HG03108 (cell line): ENCODE data around the gene ALCAM.
A peak's percentile ranks its signal among the peaks of the same experiment; 100 is the strongest.

Experiments
- ATAC-seq: cut with Tn5 transposase; IDR thresholded peaks from one replicate; pipeline ENCODE4 v1.9.1; 2021; ENCODE audit warnings: moderate library complexity; ENCODE audit not compliant: unreplicated experiment

ALCAM gene

GRCh38 chr3:105355408-105356061 is 11.2 kb upstream of the ALCAM start:
- ATAC-seq: no peak

- ATAC-seq: no peak
Measured at GRCh38 chr3:105356396-105356795, 10.3 kb upstream of the ALCAM start.

- ATAC-seq: no peak
Measured at GRCh38 chr3:105356988-105357387, 9.7 kb upstream of the ALCAM start.

GRCh38 chr3:105359098-105359762 is 7.5 kb upstream of the ALCAM start:
- ATAC-seq: no peak

GRCh38 chr3:105360003-105360402 is 6.7 kb upstream of the ALCAM start:
- ATAC-seq: no peak

- ATAC-seq: no peak
Measured at GRCh38 chr3:105362021-105362665, 4.6 kb upstream of the ALCAM start.

- ATAC-seq: no peak
Measured at GRCh38 chr3:105364128-105364527, 2.6 kb upstream of the ALCAM start.

GRCh38 chr3:105365081-105365390 is 1.7 kb upstream of the ALCAM start:
- ATAC-seq: no peak

GRCh38 chr3:105365391-105366325 is 1.1 kb upstream of the ALCAM start:
- no peak for ATAC-seq

GRCh38 chr3:105367063-105367405 is 325 bp downstream of the ALCAM start:
- ATAC-seq: no peak

- peak; percentile 15 for ATAC-seq
Measured at GRCh38 chr3:105367406-105368213, 901 bp downstream of the ALCAM start.

- peak; percentile 21 for ATAC-seq
Measured at GRCh38 chr3:105368566-105369499, 2.1 kb downstream of the ALCAM start.

- peak; percentile 13 for ATAC-seq
Measured at GRCh38 chr3:105369500-105370371, 3.0 kb downstream of the ALCAM start.

GRCh38 chr3:105373383-105373782 is 6.7 kb downstream of the ALCAM start:
- no peak for ATAC-seq

GRCh38 chr3:105375750-105376511 is 9.2 kb downstream of the ALCAM start:
- no peak for ATAC-seq

- ATAC-seq: no peak
Measured at GRCh38 chr3:105377716-105378115, 11.0 kb downstream of the ALCAM start.

GRCh38 chr3:105385179-105385578 is 18.5 kb downstream of the ALCAM start:
- no peak for ATAC-seq
